HL-60/S4 treated with phorbol 12-myristate 13-acetate at 8.2 ng/mL for 4 days and 3 days (cell line): Measurements from ENCODE around the gene SH3RF3.

Experiments used
- in situ Hi-C: fragments of 300-500 bp; cut with MboI; formaldehyde crosslinking; loops from 2 replicates; pipeline ENCODE4 v1.15.0; 2022; ENCODE audit warnings: low sequenced_read_pairs

SH3RF3 gene

DNA sequence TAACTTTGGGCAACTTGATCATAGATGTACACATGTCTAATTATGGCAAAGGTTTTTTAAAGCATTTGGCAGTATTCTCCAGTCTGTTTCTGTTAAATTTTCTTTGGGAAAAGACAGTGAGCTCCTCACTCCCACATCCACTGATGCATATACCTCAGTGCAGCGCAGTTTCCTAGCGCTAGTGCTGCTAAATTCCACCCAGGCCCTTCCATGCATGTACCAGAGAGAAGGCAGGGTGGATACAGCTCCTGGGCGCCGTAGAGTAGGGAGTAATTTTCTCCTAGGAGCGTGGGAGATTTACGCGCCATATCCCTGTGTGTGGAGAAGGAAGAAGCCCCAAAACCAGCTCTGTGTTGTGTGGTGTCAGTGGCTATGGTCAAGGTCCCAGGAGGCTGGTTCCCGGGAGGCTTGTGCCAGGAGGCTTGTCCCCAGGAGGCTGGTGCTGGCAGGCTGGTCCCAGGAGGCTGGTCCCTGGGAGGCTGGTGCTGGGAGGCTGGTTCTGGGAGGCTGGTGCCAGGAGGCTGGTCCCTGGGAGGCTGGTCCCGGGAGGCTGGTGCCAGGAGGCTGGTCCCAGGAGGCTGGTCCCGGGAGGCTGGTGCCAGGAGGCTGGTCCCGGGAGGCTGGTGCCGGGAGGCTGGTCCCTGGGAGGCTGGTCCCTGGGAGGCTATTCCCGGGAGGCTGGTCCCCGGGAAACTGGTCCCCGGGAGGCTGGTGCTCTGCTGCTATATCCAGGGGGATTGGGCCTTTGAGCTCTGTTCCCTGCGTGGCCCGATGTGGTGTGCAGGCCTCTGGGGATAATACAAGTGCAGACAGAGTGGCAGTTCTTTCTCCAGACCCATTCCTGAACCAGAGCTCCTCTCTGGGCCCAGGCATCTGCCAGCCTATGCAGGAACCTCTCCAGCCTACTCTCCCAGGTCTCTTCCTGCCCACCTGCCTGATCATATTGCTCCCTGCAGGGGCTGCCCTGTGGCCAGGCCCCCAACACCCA lies 323.6 kb downstream of the SH3RF3 start:
- in situ Hi-C loops, result no loop called here

DNA sequence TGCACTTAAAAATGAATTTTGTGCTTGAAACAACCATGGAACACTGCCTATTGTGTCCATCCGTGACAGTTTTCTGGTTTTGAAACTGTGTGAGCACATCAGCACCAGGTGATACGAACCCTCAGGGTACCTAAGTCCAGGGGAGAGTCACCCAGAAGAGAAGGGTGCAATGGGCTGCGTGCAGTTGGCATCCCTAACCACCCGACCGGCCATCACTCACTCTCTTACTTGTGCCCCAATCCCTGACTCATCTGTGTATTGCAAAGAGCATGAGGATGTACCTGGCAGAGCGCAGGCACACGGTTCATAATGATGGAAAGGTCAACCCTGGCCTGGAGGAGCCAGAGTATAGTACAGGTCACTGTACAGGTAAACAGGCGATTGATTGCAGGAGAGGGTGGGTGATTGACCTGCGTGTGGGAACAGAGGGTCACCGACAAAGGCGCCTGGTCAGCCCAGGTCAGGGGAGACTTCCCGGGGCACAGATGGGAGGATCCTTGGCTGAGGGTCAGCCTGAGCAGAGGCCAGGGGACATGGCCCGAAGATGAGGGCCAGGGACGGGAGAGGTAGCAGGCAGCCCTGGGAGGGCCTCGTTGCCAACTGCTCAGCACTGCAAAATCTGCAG lies 324.5 kb downstream of the SH3RF3 start:
- in situ Hi-C loops, result no loop called here

DNA sequence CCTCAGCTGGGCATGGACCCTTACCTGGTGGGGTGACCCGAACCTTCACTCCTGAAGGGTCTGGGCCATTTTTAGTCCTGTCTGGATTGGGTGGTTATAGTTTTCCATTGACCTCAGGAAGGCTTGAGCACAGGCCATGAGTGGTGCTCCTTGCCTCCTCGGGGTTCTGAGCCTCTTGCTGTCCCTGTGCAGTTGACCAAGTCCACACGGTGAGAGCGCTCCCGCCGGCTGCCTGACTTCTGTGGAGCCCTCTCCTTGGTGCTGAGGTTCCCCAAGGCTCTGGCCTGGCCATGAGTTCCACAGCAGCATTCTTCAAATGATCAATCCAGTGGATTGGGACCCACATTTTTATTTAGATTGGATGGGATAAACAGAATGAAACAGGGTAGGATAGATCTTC lies 325.3 kb downstream of the SH3RF3 start:
- in situ Hi-C loops, result no loop called here

DNA sequence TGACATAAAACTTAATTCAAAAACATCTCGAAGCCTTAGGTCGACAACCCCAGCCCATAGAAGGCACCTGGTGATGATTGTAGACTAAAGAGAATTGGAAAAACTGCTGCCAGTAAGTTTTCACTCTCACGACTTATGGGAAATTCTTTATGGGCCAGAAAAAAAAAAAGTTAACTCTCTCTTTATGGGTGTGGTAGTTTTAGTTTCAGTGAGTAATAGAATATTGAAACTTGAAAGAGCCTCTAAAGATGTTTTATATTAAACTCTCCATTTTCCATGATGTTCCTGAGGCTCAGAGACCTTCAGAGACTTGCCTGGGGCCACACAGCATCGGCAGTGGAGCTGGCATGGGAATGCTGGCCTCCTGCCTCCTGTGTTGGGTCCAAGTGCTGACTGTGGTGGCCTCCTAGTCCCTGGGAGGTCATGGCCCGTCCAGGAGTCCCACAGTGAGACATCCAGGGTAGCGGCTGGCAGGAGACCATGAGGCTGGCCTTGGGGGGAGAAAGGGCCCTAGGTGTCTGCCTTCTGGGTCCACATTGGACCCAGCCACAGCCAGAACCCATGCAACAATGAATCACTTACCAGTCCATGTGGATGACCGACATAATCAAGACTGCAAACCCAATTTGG lies 325.9 kb downstream of the SH3RF3 start:
- in situ Hi-C loops, result no loop called here

DNA sequence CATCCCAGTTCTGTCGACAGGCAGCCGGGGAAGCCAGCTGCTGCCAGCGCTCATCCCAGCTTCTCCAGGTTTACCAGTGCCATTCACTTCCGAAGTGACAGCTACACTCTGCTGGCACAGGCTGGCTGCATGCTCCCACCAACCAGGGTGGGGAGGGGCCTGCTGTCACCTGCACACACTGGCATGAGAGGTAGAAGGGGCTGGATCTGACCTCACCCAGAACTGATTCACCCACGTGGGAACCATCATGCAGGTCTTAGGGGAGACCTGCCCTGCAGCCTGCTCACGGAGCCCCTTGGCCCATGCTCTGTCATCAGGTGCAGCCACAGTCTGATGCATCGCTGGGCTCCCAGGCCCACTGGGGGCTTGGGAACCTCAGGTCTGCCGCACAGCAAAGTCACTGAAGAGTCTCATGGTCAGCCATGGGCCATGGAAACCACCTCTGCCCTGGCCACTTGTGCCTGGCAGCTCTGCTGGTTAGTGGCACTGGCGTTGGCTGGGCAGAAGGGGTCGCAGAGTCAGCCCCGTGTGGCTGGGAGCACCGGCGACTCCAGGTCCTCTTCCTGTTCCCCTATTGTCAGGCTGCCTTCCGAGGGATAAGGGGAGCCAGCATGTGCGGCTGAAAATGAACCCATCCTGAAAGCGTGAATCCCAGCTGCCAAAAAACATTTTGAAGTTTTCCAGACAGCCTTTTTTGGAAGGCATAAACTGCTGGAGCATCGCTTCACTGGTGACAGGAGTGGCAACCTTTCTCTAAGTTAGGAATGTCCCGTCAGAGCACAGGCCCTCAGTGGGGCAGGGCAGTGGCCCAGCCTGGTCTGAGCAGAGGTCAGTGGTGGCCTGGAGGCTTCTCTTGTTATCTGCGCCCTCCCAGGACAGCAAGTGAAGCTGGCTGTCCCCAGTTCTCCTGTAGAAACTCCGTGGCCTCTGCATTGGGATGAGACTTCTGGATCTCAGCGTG lies 327.0 kb downstream of the SH3RF3 start:
- in situ Hi-C loops, result no loop called here

DNA sequence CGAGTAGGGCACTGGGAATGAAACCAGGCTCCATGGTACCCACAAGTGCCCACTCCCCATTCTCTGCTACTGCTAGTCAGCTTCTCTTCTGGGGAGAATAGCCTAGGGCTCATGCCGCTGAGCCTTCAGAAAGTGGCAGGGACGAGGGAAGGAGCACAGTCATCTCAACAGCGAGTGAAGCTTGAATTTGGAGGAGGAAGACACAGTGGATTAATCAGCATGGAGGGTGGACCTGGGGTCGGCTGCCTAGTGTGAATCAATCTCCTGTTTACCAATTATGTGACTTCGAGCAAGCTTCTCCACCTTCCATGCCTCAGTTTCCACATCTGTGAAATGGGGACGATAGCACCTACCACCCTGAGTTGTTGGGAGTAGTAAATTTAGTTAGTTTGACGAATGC lies 327.8 kb downstream of the SH3RF3 start:
- in situ Hi-C loops, result no loop called here

DNA sequence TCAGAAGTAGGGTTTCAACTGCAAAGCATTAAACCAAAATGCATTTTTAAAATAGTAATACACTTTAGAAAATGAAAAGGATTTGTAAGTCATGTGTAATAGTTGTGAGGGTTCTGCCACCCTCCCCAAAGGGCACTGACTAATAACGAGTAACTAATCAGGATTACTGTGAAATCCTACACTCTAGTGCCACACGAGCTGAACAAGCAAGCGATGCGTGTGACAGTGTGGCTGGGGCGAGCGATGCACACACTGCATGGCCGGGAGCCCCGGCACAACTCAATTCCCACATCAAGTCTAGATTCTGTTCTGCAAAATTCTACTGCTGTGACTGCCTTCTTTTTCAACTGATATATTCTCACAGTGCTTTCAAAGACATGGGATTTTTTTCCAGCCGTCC lies 328.4 kb downstream of the SH3RF3 start:
- in situ Hi-C loops, result no loop called here

DNA sequence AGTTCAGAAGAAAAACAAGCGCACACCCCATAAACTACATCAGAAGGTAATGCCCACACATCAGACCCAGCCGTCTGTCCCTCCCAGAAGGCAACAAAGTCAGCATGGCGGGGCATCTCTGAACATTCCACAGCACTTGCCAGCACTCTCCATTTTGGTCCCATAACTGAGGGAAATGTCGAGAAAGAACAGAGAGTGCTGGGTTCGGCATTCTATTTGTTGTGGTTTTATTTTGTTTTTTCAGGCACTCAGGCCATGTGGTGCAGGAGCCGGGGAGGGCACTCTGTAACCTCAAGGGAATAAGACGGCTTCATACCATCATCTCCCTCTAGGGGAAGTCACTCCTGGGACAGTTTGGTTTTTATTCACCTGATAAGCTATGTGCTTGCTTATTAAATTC lies 328.8 kb downstream of the SH3RF3 start:
- in situ Hi-C loops, result no loop called here

DNA sequence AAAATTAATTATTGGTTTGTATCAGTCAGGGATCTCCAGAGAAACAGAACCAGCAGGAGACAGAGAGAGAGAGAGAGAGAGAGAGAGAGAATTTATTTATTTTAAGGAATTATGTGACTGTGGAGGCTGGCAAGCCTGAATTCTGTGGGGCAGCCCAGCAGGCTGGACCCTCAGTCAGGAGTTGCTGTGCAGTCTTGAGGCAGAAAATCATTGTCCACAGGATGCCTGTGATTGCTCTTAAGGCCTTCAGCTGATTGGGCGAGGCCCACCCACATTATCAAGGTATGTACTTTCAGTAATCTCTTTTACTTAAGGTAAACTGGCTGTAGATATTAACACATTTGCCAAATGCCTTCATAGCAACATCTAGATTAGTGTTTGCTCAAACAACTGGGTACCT lies 329.5 kb downstream of the SH3RF3 start:
- in situ Hi-C loops, result no loop called here

DNA sequence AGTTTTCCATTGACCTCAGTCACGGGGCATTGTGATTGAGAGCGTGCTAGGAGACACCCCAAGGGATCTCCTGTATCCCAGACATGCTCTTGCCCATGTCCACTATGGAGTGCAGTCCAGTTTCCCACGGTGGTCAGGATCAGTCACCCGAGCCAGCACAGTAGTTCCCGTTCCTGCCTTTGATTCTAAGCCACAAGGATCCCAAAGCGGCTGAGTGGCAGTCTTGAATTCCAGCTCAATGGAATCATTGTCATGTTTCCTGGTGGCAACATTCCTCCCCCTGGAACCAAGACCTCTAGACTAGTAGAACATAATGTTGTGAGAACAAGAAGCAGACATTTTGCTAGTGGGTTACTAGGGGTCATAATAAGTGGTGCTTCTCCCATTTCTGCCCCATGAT lies 330.5 kb downstream of the SH3RF3 start:
- in situ Hi-C loops, result no loop called here

DNA sequence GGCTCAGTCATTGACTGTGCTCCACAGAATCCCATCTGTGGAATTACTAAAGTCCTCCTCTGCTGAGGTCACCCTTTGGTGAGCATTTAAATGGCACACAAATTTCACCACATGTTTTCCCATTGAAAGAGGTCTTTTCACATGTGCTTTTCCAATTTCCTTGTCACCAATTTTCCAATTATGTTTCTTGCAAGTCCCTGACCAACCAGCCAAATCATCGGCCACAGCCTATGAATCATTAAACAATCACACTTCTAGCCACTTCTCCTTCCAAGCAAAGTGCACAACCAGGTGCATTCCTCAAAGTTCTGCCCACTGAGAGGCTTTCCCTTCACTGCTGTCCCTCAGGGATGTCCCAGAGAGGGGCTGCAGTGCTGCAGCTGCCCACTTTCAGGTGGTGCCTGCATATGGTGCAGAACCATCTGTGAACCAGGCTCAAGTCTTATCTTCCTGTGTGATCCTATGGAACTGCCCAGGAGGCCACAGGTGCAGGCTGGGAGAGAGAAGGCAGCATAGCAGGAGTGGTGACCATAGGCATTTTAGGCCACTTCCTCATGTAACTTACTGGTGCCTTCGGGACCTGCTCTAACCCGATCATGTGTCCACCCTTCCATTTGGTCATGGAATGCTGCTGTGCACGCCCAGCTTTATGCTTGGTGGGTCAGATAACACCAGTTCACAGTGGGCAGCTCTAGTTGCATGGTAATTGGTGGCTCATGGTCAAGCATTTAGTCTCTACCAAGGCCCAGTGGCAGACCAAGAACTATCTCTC lies 331.7 kb downstream of the SH3RF3 start:
- in situ Hi-C loops, result no loop called here

DNA sequence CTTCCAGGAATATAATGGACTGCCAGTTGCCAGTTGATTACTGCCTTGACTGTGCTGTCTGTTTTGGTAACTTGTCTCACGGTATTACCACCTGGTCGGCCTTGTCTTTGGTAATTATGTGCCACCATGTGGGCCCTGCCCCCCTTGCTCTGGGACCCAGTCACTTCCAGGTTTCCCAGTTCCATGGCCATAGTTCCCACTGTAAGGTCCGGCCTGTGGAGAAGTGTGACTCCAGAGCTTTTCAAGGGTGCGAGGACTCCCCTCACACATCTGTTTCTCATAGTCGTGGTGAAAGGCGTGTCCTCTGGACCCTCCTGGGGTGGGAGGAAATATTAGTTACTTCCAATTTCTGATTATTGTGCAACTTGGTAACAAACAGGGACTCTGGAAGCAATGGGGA lies 334.2 kb downstream of the SH3RF3 start:
- in situ Hi-C loops, result no loop called here

DNA sequence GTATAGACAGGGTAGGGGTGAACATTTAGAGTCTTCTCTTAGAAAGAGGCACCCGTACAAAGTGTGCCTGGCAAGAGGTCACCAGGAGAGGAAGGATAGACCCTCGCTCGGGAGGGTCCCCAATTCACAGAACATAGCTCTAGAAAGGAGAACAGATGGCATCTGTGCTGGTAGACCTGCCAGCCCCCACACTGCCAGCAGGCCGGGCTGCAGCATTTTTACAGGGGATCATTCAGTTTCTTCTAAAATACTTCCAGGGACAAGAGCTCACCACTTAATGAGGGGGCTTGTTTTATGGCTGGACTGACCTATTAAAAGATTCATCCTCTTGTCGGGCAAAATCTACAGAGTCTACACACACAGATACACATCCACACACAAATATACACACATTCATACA lies 334.9 kb downstream of the SH3RF3 start:
- in situ Hi-C loops, result no loop called here

DNA sequence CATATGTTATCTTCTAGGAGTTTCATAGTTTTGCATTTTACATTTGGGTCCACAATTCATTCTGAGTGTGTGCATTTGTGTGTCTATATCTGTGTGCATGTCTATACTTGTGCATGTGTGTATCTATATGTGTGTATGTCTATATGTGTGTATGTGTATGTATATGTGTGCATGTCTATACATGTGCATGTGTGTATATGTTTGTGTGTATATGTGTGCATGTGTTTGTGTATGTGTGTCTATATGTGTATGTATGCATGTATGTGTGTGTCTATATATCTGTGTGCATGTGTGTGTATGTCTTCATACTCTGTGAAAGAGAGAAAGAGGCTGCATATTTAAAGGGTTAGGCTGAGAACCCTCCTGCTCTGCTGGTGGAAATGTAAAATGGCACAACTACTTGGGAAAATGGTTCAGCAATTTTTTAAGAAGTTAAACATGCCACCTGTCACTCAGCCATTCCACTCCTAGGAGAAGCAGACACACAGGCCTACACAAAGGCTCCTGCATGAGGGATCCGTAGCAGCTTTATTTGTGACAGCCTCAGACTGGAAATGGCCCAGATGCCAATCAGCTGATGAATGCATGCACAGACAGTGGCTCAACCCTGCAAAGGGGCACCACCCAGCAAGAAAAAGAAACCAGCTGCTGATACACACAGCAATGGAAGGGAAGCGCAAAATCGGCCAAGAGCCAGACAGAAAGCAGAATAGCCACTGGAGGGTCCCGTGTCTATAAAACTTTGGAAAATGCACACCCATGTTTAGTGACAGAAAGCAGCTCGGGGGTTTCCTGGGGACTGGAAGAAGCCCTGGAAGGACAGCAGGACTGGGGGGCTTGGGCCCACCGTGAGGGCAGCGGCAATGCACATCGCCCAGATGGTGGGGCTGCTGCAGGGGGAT lies 337.9 kb downstream of the SH3RF3 start:
- in situ Hi-C loops, result no loop called here

DNA sequence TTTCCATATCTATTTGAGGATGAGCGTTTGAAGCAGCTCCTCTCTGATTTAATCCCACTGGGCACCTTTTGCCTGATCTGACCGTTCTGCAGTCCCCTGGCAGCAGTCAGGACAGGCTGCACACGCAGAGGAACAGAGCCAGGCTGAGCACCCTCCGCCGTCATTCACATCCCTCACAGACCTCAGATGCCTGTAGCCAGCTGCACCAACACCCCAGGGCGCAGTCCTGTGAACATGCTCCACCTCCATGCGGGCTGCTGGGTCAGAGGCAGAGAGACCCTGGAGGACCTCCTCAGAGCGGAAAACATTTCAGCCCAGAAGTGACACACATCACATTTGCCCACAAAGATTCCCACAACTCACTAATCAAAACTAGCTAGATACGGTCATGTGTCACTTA lies 338.7 kb downstream of the SH3RF3 start:
- in situ Hi-C loops, result no loop called here

DNA sequence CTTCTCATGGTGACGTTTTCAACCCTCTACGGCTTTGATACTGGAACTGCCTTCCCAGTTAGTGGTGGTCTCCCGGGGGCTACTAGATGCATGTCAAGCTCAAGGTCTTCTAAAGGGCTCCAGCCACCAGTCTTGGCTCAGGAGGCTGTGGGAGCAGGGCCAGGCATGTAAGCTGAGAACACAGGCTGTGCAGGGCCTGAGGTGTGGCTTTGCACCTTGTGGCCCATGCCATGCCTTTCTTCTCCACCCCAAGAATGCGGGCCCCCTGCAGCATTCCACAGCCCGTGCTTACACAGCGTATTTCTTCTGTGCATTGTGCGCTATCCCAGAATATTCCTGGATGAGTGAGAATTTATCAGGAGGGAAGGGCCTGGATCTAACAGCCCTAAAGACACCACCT lies 339.9 kb downstream of the SH3RF3 start:
- in situ Hi-C loops, result no loop called here

DNA sequence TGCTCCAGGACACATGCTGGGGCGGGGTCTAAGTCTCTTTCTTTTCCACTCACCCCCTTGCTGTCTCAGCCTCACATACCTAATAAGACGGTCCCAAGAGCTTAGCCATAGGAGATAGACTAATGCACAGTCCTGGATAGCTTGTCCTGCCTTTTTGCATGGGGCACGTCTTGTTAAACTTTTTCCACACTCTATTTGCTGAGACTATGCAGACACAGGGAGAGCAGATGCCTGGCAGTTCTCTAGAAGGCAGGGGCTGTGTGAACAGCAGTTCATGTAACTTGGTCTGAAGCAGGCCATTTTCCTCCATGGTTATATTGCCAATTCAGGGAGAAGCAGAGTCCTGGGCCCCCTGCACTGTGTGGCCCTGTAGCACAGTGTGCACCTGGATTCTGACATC lies 342.7 kb downstream of the SH3RF3 start:
- in situ Hi-C loops, result no loop called here

DNA sequence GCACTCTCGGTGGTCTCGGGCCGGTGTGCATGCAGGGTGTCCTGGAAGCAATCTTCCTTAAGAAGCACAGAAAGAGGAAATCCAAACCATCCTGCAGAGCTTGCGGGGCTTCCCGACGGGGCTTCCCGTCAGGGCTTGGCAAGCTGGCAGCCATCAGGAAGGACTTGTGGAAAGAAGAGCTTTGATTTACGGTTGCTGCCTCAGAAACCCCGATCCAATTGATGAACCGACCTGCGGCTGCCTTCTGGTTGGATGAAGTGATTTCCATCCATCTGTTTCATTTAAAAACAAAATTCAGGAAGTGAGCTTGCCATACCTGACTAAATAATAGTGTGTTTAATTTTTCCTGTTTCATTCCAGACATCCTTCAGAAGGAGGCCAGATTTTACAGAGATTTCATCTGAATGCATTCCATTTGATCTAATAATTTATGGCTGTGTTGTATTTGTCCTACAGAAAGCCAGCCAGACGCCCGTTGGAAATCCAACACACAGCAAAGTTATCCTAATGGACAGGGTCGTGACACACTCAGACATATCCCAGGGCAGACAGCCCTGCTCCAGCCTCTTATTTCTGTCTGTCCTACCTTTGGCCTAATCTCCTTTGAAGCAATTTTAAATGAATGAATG lies 343.4 kb downstream of the SH3RF3 start:
- in situ Hi-C loops, result no loop called here

DNA sequence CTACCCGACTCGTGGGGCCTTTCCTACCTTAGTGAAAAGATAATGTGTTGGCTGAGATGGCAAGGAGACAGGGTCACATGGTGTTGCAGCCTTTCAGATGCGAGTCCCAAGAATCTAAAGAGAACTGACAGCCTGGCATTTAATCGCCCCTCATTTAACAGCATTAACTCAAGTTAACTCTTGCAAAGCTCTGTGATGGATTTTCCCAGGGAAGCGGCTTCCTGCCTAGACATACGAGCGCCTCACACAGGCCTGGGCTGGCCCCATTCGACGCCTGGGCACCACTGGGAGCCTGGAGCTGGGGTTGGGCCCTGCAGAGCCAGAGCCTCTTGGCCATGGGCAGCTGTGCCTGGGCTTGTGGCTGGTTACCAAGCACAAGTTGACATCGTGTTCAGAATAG lies 344.0 kb downstream of the SH3RF3 start:
- in situ Hi-C loops, result no loop called here
